ENCODE data around the gene NDUFS8. TPM values are rescaled to one million over a fixed set of nuclear protein-coding genes. Genes with fewer than 3 reads are reported as not detected.

Gene NDUFS8
- total RNA-seq, 2 donors from 2014 or later: 247 to 274 TPM

DNA sequence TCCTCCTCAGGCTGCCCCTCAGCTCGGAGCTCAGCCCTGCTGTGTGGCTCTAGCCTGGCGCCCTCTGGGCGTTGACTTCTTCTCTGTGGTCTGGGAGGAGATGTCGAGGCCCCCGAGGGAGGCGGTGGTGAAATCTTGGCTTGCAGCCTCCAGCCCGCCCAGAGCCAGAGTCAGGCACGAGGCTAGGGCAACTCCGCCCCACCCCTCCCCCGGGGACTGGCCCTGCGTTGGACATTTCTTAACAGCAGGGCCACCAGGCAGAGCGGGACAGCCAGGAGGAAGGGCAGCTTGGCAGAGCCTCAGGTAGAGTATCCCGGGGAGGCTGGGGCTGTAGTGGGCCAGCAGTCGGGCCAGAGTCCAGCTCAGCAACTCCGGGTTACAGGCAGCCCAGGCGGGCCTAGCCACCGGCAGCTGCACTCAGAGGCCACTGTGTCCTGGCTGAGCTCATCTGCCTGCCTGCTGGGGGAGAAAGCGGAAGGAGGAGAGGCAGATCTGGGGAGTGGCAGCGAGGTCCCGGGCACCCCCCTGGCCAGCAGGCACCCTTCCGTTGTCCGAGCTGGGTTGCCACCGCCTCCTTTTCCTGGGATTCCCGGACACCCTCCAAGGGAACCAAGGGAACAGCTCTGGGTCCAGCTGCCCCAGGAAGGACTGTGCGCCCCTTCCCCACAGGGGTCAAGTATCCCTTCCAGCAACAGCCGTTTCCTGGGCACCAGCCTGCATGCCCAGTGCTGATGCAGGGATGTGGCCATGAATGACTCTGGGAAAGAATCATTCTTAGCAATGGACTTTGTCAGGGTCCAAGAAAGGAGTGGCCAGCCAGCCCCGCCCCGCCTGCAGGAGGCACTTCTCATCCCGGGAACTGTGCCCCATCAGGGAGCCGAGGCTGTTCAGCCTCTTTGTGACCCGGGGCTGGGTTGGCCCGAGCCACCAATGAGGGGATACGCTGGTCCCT lies 20.1 kb upstream of the NDUFS8 start, which contains the start of gene ALDH3B1:
TSS of gene ALDH3B1 (plus strand) at position 238 of the 952 bp plus-strand sequence. CDS start 4,971 bp downstream, outside the sequence.
- no peaks in the 10 kb centered on the region for H3K27me3 ChIP-seq (replicated peaks; ENCODE audit: insufficient read depth)
- peak within 1 kb of the TSS in 1 of 2 donors; percentile 6 for H3K4me3 ChIP-seq
- no peaks in the 10 kb centered on the region for H3K36me3 ChIP-seq
- no peaks in the 10 kb centered on the region for H3K4me1 ChIP-seq (replicated peaks)
- H3K9me3 ChIP-seq: no peaks in the 10 kb centered on the region
- WGBS: 23% methylated on average over 33 of the region's 33 CpGs
- TF ChIP-seq POLR2A (IDR thresholded peaks at IDR 0.05) (peak; percentile 54), POLR2AphosphoS5 (IDR thresholded peaks at IDR 0.05) (peak; percentile 43)
- TF ChIP-seq, protein P1, sequence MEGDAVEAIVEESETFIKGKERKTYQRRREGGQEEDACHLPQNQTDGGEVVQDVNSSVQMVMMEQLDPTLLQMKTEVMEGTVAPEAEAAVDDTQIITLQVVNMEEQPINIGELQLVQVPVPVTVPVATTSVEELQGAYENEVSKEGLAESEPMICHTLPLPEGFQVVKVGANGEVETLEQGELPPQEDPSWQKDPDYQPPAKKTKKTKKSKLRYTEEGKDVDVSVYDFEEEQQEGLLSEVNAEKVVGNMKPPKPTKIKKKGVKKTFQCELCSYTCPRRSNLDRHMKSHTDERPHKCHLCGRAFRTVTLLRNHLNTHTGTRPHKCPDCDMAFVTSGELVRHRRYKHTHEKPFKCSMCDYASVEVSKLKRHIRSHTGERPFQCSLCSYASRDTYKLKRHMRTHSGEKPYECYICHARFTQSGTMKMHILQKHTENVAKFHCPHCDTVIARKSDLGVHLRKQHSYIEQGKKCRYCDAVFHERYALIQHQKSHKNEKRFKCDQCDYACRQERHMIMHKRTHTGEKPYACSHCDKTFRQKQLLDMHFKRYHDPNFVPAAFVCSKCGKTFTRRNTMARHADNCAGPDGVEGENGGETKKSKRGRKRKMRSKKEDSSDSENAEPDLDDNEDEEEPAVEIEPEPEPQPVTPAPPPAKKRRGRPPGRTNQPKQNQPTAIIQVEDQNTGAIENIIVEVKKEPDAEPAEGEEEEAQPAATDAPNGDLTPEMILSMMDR (IDR thresholded peaks at IDR 0.05): no peak
- peak within 1 kb of the TSS; percentile 61 to 68 for H3K27ac ChIP-seq
- intact Hi-C loops (cut with DNase I): no loop called here
- DNase-seq (ENCODE audit: low spot score): peak; percentile 46

DNA sequence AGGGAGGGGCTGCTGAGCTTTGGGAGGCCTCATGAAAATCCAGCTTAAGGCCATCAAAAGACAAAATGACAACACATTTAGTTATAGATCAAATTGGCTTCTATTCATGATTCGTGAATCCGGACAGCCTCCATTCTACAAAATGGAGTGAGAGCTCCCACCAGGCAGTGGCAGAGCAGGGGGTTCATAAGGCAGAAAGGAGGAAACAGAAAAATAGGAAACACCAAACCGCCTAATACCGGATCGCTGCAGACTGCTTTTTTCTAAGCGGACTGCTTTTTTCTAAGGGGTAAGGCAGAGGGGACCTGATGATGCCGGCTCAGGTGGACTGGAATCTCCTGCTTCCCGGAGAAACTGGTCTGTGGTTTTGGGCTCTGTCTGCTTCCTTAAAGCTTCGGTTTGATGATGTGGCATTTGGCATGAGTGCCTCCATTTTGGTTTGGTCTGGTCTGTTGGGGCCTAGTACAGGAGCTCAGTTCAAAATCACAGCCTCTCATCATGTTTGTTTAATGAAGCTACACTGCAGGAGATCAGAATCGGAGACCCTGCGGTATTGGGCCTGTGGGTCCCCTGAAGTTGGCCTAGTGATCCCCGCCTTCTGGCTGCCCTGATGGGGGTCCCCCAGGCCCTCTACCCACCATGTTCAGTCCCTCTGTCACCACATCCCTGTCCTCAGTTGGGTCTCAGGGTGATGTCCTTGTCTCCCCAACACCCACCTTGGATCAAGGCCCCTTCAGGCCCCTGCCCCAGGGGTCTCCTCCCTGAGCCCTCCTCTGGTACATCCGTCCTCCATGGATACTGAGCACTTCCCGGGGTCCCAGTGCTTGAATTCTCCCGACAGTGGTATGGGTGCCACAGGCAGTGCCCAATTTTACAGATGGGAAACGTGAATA lies 19.2 kb upstream of the NDUFS8 start:
- peak overlapping the region; percentile 61 to 68 for H3K27ac ChIP-seq
- TF ChIP-seq POLR2AphosphoS5 (IDR thresholded peaks at IDR 0.05) (no peak), POLR2A (IDR thresholded peaks at IDR 0.05) (no peak)
- TF ChIP-seq, protein P1 (IDR thresholded peaks at IDR 0.05): no peak
- H3K4me1 ChIP-seq (replicated peaks): no peaks in the 10 kb centered on the region
- H3K4me3 ChIP-seq: peak overlapping the region in 1 of 2 donors; percentile 6
- no peaks in the 10 kb centered on the region for H3K36me3 ChIP-seq
- H3K27me3 ChIP-seq (replicated peaks; ENCODE audit: insufficient read depth): no peaks in the 10 kb centered on the region
- 86% methylated on average over 16 of the region's 16 CpGs for WGBS
- no peak for DNase-seq (ENCODE audit: low spot score)
- intact Hi-C loops (cut with DNase I): no loop called here
- H3K9me3 ChIP-seq: no peaks in the 10 kb centered on the region

DNA sequence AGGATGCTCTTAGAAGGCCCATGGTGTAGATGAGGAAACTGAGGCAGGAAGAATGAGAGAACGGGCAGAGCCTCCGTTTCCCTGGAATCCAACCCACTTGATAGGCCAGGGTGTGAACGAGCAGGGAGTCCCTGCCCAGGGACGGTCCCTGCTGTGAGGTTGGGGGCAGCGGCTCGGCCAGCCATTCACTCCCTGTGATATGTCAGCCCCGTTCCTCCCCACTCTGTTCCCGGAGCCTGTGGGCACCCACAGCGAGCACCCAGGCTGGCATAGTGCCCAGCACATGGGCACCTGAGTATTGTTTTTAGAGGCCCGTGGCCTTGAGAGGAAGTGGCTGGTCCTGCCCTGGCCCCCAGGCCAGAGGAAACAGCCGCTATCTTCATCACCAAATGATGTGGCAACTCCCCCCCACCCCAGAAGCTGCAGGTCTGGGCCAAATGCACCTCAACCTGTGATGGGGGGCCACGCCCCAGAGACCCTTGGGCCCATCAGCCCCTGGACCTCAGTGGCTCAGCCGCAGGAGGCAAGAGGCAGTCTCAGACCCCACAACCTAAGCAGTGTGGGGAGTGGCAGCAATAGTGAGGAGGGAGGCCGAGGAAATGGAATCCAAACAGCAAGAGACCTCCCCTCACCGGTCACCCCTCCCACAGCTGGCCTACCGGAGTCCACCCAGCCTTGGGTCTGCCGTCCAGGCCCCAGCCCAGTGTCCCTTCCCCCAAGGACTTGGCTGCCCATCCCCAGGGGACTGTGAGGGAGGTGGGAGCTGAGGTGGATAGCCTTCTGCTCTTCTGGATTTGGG lies 18.2 kb upstream of the NDUFS8 start:
- no peak for DNase-seq (ENCODE audit: low spot score)
- Histone ChIP-seq H3K4me3 (no peak overlapping the region), H3K4me1 (replicated peaks) (no peaks in the 10 kb centered on the region), H3K27me3 (replicated peaks; ENCODE audit: insufficient read depth) (no peaks in the 10 kb centered on the region), H3K36me3 (no peaks in the 10 kb centered on the region), H3K9me3 (no peaks in the 10 kb centered on the region), H3K27ac (peak overlapping the region in 1 of 2 donors; percentile 18)
- 93% methylated on average over 17 of the region's 17 CpGs for WGBS
- intact Hi-C loops (cut with DNase I): no loop called here
- no peak for TF ChIP-seq POLR2A (IDR thresholded peaks at IDR 0.05)
- no peak for TF ChIP-seq POLR2AphosphoS5 (IDR thresholded peaks at IDR 0.05)
- TF ChIP-seq, protein P1 (IDR thresholded peaks at IDR 0.05): no peak

DNA sequence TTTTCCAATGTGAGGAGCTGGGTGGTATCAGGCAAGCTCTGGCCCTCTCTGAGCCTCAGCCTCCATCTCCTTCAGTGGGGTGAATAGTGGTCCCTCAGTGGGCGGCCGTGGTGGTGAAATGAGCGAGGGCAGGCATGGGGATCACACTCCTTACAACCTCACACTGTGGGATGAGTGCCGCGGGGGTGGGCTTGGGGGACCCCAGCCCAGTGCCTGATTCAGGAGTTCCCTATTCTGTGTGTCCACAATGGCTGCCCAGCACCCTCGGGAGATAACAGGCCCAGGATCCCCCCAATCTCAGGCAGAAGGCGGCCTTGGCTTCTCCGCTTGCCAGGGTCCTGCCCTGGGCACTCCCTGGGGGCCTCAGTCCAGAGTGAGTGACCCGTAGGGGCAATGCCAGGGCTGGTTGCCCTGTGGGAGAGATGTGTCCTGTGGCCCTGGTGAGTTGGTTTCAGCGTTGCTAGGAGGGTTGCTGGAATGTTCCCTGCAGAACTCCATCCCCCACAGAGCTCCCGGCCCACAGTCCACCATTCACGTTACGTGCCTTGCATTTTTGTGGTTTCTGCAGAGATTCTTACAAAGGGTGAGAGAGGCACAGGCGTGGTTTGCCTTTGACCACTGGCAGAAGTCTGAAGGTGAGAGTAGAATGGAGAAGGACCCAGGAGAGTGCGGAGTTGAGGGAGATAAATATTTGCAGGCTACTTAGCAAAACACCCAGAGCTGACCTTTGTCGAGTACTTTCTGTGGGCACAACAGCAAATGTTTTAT lies 17.5 kb upstream of the NDUFS8 start:
- no peak for DNase-seq (ENCODE audit: low spot score)
- TF ChIP-seq POLR2AphosphoS5 (IDR thresholded peaks at IDR 0.05): peak; percentile 21
- TF ChIP-seq, protein P1 (IDR thresholded peaks at IDR 0.05): no peak
- peak; percentile 45 for TF ChIP-seq POLR2A (IDR thresholded peaks at IDR 0.05)
- intact Hi-C loops (cut with DNase I): no loop called here
- peak overlapping the region in 1 of 2 donors; percentile 28 for H3K27ac ChIP-seq
- no peaks in the 10 kb centered on the region for H3K4me1 ChIP-seq (replicated peaks)
- 76% methylated on average over 14 of the region's 16 CpGs for WGBS
- H3K9me3 ChIP-seq: no peaks in the 10 kb centered on the region
- H3K4me3 ChIP-seq: no peak overlapping the region
- H3K27me3 ChIP-seq (replicated peaks; ENCODE audit: insufficient read depth): no peaks in the 10 kb centered on the region
- H3K36me3 ChIP-seq: no peaks in the 10 kb centered on the region
